HCT116 (cell line): ENCODE data around the gene DNAJB7. TPM values are rescaled to one million over a fixed set of nuclear protein-coding genes. Genes with fewer than 3 reads are reported as not detected.

Source experiments
- ATAC-seq: fragments of 200-7000 bp; cut with Tn5 transposase; 2 replicates; pipeline ENCODE4 v1.9.1; 2020; ENCODE audit warnings: mild to moderate bottlenecking, moderate library complexity
- BruUV-seq: library from RNA; stranded (reverse); fragments of 400-500 nt; replicated peaks from 2 replicates; lab custom pipeline; 2021; lab: Mats Ljungman, UMichigan
- CTCF ChIA-PET: fragments of 300-600 bp; sonication (Branson Sonifier 250); formaldehyde crosslinking; loops from one replicate; lab custom pipeline; 2021; ENCODE audit warnings: antibody characterized with exemption; lab: Charles Lee
- POLR2A ChIA-PET: fragments of 300-600, 350-600 bp; sonication (Branson Sonifier 250); formaldehyde crosslinking; loops from one replicate; lab custom pipeline; 2021; ENCODE audit warnings: antibody characterized with exemption; lab: Charles Lee
- RAD21 ChIA-PET, 2 experiments: fragments of 300-600 bp; sonication (Branson Sonifier 250); formaldehyde crosslinking; loops; one replicate each; lab custom pipeline; 2023; ENCODE audit warnings: low total read pairs in 2 of 2; ENCODE audit not compliant: uncharacterized antibody in 2 of 2, unreplicated experiment in 2 of 2, low non-redundant PET in 1 of 2; lab: Charles Lee
- DNase-seq: peaks from one replicate; pipeline ENCODE4 v3.0.0-alpha.2; 2010; ENCODE audit warnings: low read depth, low spot score
- H2AFZ ChIP-seq: fragments of 200-600 bp; shearing (Covaris generic), sonication (generic); 2 replicates; pipeline ENCODE4 v1.6.1; 2017; ENCODE audit warnings: low read depth, mixed run types, mixed read lengths, antibody characterized with exemption, low read length; ENCODE audit not compliant: poor library complexity, severe bottlenecking
- H3K27ac ChIP-seq: 2 replicates; pipeline ENCODE4 v1.5.1; 2012; ENCODE audit warnings: low read depth, low read length
- H3K27me3 ChIP-seq: fragments of 200-600 bp; sonication (generic); 2 replicates; pipeline ENCODE4 v1.6.1; 2016; ENCODE audit warnings: mixed run types, low read length, mixed read lengths; ENCODE audit not compliant: insufficient read depth
- H3K36me3 ChIP-seq, 2 experiments: fragments of 200-500 bp in 1 of 2; fragments of 200-600 bp in 1 of 2; sonication (Bioruptor generic) in 1 of 2; sonication (generic) in 1 of 2; 2 replicates each; pipeline versions ENCODE4 v1.5.1 to v1.6.1; 2014 to 2016; ENCODE audit warnings: low read length in 2 of 2, inconsistent platforms in 1 of 2, mixed read lengths in 1 of 2, mixed run types in 1 of 2; ENCODE audit not compliant: insufficient read depth in 2 of 2, control insufficient read depth in 1 of 2
- H3K4me1 ChIP-seq, 2 experiments: fragments of 200-600 bp in 1 of 2; sonication (generic) in 1 of 2; 2 replicates each; pipeline versions ENCODE4 v1.5.1 to v1.6.1; 2012 to 2017; ENCODE audit warnings: low read length in 2 of 2, inconsistent platforms in 1 of 2, mild to moderate bottlenecking in 1 of 2, mixed read lengths in 1 of 2, mixed run types in 1 of 2, moderate library complexity in 1 of 2; ENCODE audit not compliant: insufficient read depth in 2 of 2, control insufficient read depth in 1 of 2
- H3K4me2 ChIP-seq: fragments of 200-600 bp; sonication (generic); 2 replicates; pipeline ENCODE4 v1.6.1; 2017; ENCODE audit warnings: mixed run types, low read length, mixed read lengths
- H3K4me3 ChIP-seq, 2 experiments: fragments of 200-600 bp in 1 of 2; sonication (generic) in 1 of 2; replicated peaks in 1 of 2; 2 replicates each; pipeline ENCODE4 v1.5.1; 2011 to 2016; ENCODE audit warnings: low read length in 2 of 2, control low read depth in 1 of 2, low read depth in 1 of 2, mild to moderate bottlenecking in 1 of 2, mixed read lengths in 1 of 2, mixed run types in 1 of 2
- H3K79me2 ChIP-seq: fragments of 200-600 bp; sonication (generic); 2 replicates; pipeline ENCODE4 v1.6.1; 2017; ENCODE audit warnings: mild to moderate bottlenecking, mixed run types, low read length, moderate library complexity, mixed read lengths; ENCODE audit not compliant: insufficient read depth
- H3K9ac ChIP-seq: fragments of 200-600 bp; sonication (generic); 2 replicates; pipeline ENCODE4 v1.6.1; 2016; ENCODE audit warnings: low read length, mixed read lengths
- H3K9me2 ChIP-seq: fragments of 200-600 bp; sonication (generic), shearing (Covaris generic); 2 replicates; pipeline ENCODE4 v1.6.1; 2017; ENCODE audit warnings: mixed run types, mild to moderate bottlenecking, moderate library complexity; ENCODE audit not compliant: insufficient read depth
- H3K9me3 ChIP-seq, 2 experiments: fragments of 200-500 bp in 1 of 2; fragments of 200-600 bp in 1 of 2; sonication (Bioruptor generic) in 1 of 2; sonication (generic) in 1 of 2; 2 replicates each; pipeline ENCODE4 v1.6.1; 2014 to 2017; ENCODE audit warnings: low read length in 2 of 2, mixed read lengths in 2 of 2, inconsistent platforms in 1 of 2, low read depth in 1 of 2, mild to moderate bottlenecking in 1 of 2, mixed run types in 1 of 2, moderate library complexity in 1 of 2; ENCODE audit not compliant: control insufficient read depth in 1 of 2, insufficient read depth in 1 of 2
- H4K20me1 ChIP-seq: fragments of 200-600 bp; sonication (generic), shearing (Covaris generic); 2 replicates; pipeline ENCODE4 v1.6.1; 2017; ENCODE audit warnings: mixed run types, mild to moderate bottlenecking, moderate library complexity; ENCODE audit not compliant: insufficient read depth
- ATF3 ChIP-seq: IDR thresholded peaks from 2 replicates; pipeline ENCODE4 v1.6.1; 2012
- CBX3 ChIP-seq: IDR thresholded peaks from 2 replicates; pipeline ENCODE4 v1.6.1; 2012; ENCODE audit warnings: low read depth
- CEBPB ChIP-seq: IDR thresholded peaks from 2 replicates; pipeline ENCODE4 v1.6.1; 2012; ENCODE audit warnings: low read depth
- EGR1 ChIP-seq: IDR thresholded peaks from 2 replicates; pipeline ENCODE4 v1.6.1; 2012; ENCODE audit warnings: low read depth
- ELF1 ChIP-seq: IDR thresholded peaks from 2 replicates; pipeline ENCODE4 v1.6.1; 2012; ENCODE audit warnings: low read depth, borderline replicate concordance
- EZH2 ChIP-seq: fragments of 200-600 bp; sonication (generic); IDR thresholded peaks from 2 replicates; pipeline ENCODE4 v1.6.1; 2017; ENCODE audit warnings: antibody characterized with exemption, mixed run types
- FOSL1 ChIP-seq: IDR thresholded peaks from 2 replicates; pipeline ENCODE4 v1.6.1; 2012; ENCODE audit warnings: low read depth
- MAX ChIP-seq: IDR thresholded peaks from 2 replicates; pipeline ENCODE4 v1.6.1; 2012
- POLR2A ChIP-seq: IDR thresholded peaks from 2 replicates; pipeline ENCODE4 v1.7.0; 2011; ENCODE audit warnings: borderline replicate concordance; ENCODE audit not compliant: insufficient read depth, insufficient read length; ENCODE audit errors: extremely low read depth
- POLR2AphosphoS5 ChIP-seq: IDR thresholded peaks from 2 replicates; pipeline ENCODE4 v1.6.1; 2011; ENCODE audit warnings: mild to moderate bottlenecking, low read depth, low read length, moderate library complexity
- RAD21 ChIP-seq: IDR thresholded peaks from 2 replicates; pipeline ENCODE4 v1.6.1; 2012; ENCODE audit warnings: low read depth, mild to moderate bottlenecking
- REST ChIP-seq: IDR thresholded peaks from 2 replicates; pipeline ENCODE4 v1.6.1; 2012; ENCODE audit warnings: low read depth
- SP1 ChIP-seq: IDR thresholded peaks from 2 replicates; pipeline ENCODE4 v1.6.1; 2012; ENCODE audit warnings: low read depth
- SRF ChIP-seq: IDR thresholded peaks from 2 replicates; pipeline ENCODE4 v1.6.1; 2012; ENCODE audit warnings: low read depth
- YY1 ChIP-seq: IDR thresholded peaks from 2 replicates; pipeline ENCODE4 v1.6.1; 2011; ENCODE audit warnings: low read length, low read depth, moderate library complexity, mild to moderate bottlenecking; ENCODE audit not compliant: insufficient replicate concordance; ENCODE audit errors: extremely low read depth
- ZNF274 ChIP-seq: fragments of 200-500 bp; sonication (Bioruptor generic); IDR thresholded peaks from 2 replicates; pipeline ENCODE4 v1.6.1; 2014; ENCODE audit warnings: mild to moderate bottlenecking, low read depth, low read length, inconsistent platforms
- intact Hi-C: fragments of 100-400 bp; cut with micrococcal nuclease; formaldehyde crosslinking; loops from 2 replicates; pipeline ENCODE4 v1.10.0; 2022
- total RNA-seq: library from RNA; stranded (reverse); gene quantifications from one replicate; pipeline ENCODE4 v1.2.1, GENCODE V29; 2021; ENCODE audit not compliant: unreplicated experiment

Gene DNAJB7
- total RNA-seq, 1 experiment from 2014 or later, result not detected

- no peak overlapping the region for H3K27ac ChIP-seq
- BruUV-seq, result no TSS peak
- ChIA-PET POLR2A (no interaction called here), CTCF (interaction anchor here (1.0 to 2.5 kb wide), 2 partner anchors 10 to 14 kb away, joined by 3 to 8 read pairs; no protein-coding TSS in a partner anchor), RAD21 (no interaction called here)
- H3K27me3 ChIP-seq, result no peaks in the 10 kb centered on the region
- H3K9me2 ChIP-seq, result no peaks in the 10 kb centered on the region
- peaks cover 10 to 19% of the 10 kb centered on the region in 2 experiments; a peak in 2 of 4 replicates for H3K36me3 ChIP-seq
- H3K9ac ChIP-seq, result no peak overlapping the region
- DNase-seq, result no peak
- no peak for ATAC-seq
- intact Hi-C loops, result no loop called here
- H4K20me1 ChIP-seq, result no peaks in the 10 kb centered on the region
- no peak overlapping the region for H3K4me2 ChIP-seq
- H3K4me1 ChIP-seq, result no peaks in the 10 kb centered on the region
- no peak overlapping the region for H3K4me3 ChIP-seq
- H3K9me3 ChIP-seq, result no peaks in the 10 kb centered on the region
- TF ChIP-seq POLR2A (no peak), SP1 (no peak), MAX (no peak), YY1 (no peak), EZH2 (no peak), CBX3 (no peak), ELF1 (no peak), ATF3 (no peak), EGR1 (no peak), RAD21 (no peak), ZNF274 (no peak), POLR2AphosphoS5 (no peak), SRF (no peak), CEBPB (no peak), FOSL1 (no peak), REST (no peak)
- H2AFZ ChIP-seq, result no peak overlapping the region
- H3K79me2 ChIP-seq, result no peaks in the 10 kb centered on the region
These were observed 47.0 kb upstream of the DNAJB7 start for GRCh38 chr22:40908895-40909294.
